HCT116 (cell line): ENCODE results near the gene NSMCE4A. TPM values are rescaled to one million over a fixed set of nuclear protein-coding genes. Genes with fewer than 3 reads are reported as not detected.
A peak's percentile ranks its signal among the peaks of the same experiment; 100 is the strongest.
"Not testable (repeated sequence)": the region's sequence is repeated elsewhere in the genome, so short reads cannot be mapped to it uniquely, and the experiment has no call there.

Experiments used
- ATAC-seq: fragments of 200-7000 bp; cut with Tn5 transposase; 2 replicates; pipeline ENCODE4 v1.9.1; 2020; ENCODE audit warnings: mild to moderate bottlenecking, moderate library complexity
- BruUV-seq: library from RNA; stranded (reverse); fragments of 400-500 nt; replicated peaks from 2 replicates; lab custom pipeline; 2021; lab: Mats Ljungman, UMichigan
- CTCF ChIA-PET: fragments of 300-600 bp; sonication (Branson Sonifier 250); formaldehyde crosslinking; loops from one replicate; lab custom pipeline; 2021; ENCODE audit warnings: antibody characterized with exemption; lab: Charles Lee
- POLR2A ChIA-PET: fragments of 300-600, 350-600 bp; sonication (Branson Sonifier 250); formaldehyde crosslinking; loops from one replicate; lab custom pipeline; 2021; ENCODE audit warnings: antibody characterized with exemption; lab: Charles Lee
- RAD21 ChIA-PET, 2 experiments: fragments of 300-600 bp; sonication (Branson Sonifier 250); formaldehyde crosslinking; loops; one replicate each; lab custom pipeline; 2023; ENCODE audit warnings: low total read pairs in 2 of 2; ENCODE audit not compliant: uncharacterized antibody in 2 of 2, unreplicated experiment in 2 of 2, low non-redundant PET in 1 of 2; lab: Charles Lee
- DNase-seq: peaks from one replicate; pipeline ENCODE4 v3.0.0-alpha.2; 2010; ENCODE audit warnings: low read depth, low spot score
- H2AFZ ChIP-seq: fragments of 200-600 bp; shearing (Covaris generic), sonication (generic); 2 replicates; pipeline ENCODE4 v1.6.1; 2017; ENCODE audit warnings: low read depth, mixed run types, mixed read lengths, antibody characterized with exemption, low read length; ENCODE audit not compliant: poor library complexity, severe bottlenecking
- H3K27ac ChIP-seq: 2 replicates; pipeline ENCODE4 v1.5.1; 2012; ENCODE audit warnings: low read depth, low read length
- H3K27me3 ChIP-seq: fragments of 200-600 bp; sonication (generic); 2 replicates; pipeline ENCODE4 v1.6.1; 2016; ENCODE audit warnings: mixed run types, low read length, mixed read lengths; ENCODE audit not compliant: insufficient read depth
- H3K36me3 ChIP-seq, 2 experiments: fragments of 200-500 bp in 1 of 2; fragments of 200-600 bp in 1 of 2; sonication (Bioruptor generic) in 1 of 2; sonication (generic) in 1 of 2; 2 replicates each; pipeline versions ENCODE4 v1.5.1 to v1.6.1; 2014 to 2016; ENCODE audit warnings: low read length in 2 of 2, inconsistent platforms in 1 of 2, mixed read lengths in 1 of 2, mixed run types in 1 of 2; ENCODE audit not compliant: insufficient read depth in 2 of 2, control insufficient read depth in 1 of 2
- H3K4me1 ChIP-seq, 2 experiments: fragments of 200-600 bp in 1 of 2; sonication (generic) in 1 of 2; 2 replicates each; pipeline versions ENCODE4 v1.5.1 to v1.6.1; 2012 to 2017; ENCODE audit warnings: low read length in 2 of 2, inconsistent platforms in 1 of 2, mild to moderate bottlenecking in 1 of 2, mixed read lengths in 1 of 2, mixed run types in 1 of 2, moderate library complexity in 1 of 2; ENCODE audit not compliant: insufficient read depth in 2 of 2, control insufficient read depth in 1 of 2
- H3K4me2 ChIP-seq: fragments of 200-600 bp; sonication (generic); 2 replicates; pipeline ENCODE4 v1.6.1; 2017; ENCODE audit warnings: mixed run types, low read length, mixed read lengths
- H3K4me3 ChIP-seq, 2 experiments: fragments of 200-600 bp in 1 of 2; sonication (generic) in 1 of 2; replicated peaks in 1 of 2; 2 replicates each; pipeline ENCODE4 v1.5.1; 2011 to 2016; ENCODE audit warnings: low read length in 2 of 2, control low read depth in 1 of 2, low read depth in 1 of 2, mild to moderate bottlenecking in 1 of 2, mixed read lengths in 1 of 2, mixed run types in 1 of 2
- H3K79me2 ChIP-seq: fragments of 200-600 bp; sonication (generic); 2 replicates; pipeline ENCODE4 v1.6.1; 2017; ENCODE audit warnings: mild to moderate bottlenecking, mixed run types, low read length, moderate library complexity, mixed read lengths; ENCODE audit not compliant: insufficient read depth
- H3K9ac ChIP-seq: fragments of 200-600 bp; sonication (generic); 2 replicates; pipeline ENCODE4 v1.6.1; 2016; ENCODE audit warnings: low read length, mixed read lengths
- H3K9me2 ChIP-seq: fragments of 200-600 bp; sonication (generic), shearing (Covaris generic); 2 replicates; pipeline ENCODE4 v1.6.1; 2017; ENCODE audit warnings: mixed run types, mild to moderate bottlenecking, moderate library complexity; ENCODE audit not compliant: insufficient read depth
- H3K9me3 ChIP-seq, 2 experiments: fragments of 200-500 bp in 1 of 2; fragments of 200-600 bp in 1 of 2; sonication (Bioruptor generic) in 1 of 2; sonication (generic) in 1 of 2; 2 replicates each; pipeline ENCODE4 v1.6.1; 2014 to 2017; ENCODE audit warnings: low read length in 2 of 2, mixed read lengths in 2 of 2, inconsistent platforms in 1 of 2, low read depth in 1 of 2, mild to moderate bottlenecking in 1 of 2, mixed run types in 1 of 2, moderate library complexity in 1 of 2; ENCODE audit not compliant: control insufficient read depth in 1 of 2, insufficient read depth in 1 of 2
- H4K20me1 ChIP-seq: fragments of 200-600 bp; sonication (generic), shearing (Covaris generic); 2 replicates; pipeline ENCODE4 v1.6.1; 2017; ENCODE audit warnings: mixed run types, mild to moderate bottlenecking, moderate library complexity; ENCODE audit not compliant: insufficient read depth
- ZFX ChIP-seq: fragments of 450-650 bp; IDR thresholded peaks from 2 replicates; pipeline ENCODE4 v1.6.1; 2017
- intact Hi-C: fragments of 100-400 bp; cut with micrococcal nuclease; formaldehyde crosslinking; loops from 2 replicates; pipeline ENCODE4 v1.10.0; 2022
- total RNA-seq: library from RNA; stranded (reverse); gene quantifications from one replicate; pipeline ENCODE4 v1.2.1, GENCODE V29; 2021; ENCODE audit not compliant: unreplicated experiment

The NSMCE4A gene
- total RNA-seq, 1 experiment from 2014 or later = 70.6 TPM

DNA sequence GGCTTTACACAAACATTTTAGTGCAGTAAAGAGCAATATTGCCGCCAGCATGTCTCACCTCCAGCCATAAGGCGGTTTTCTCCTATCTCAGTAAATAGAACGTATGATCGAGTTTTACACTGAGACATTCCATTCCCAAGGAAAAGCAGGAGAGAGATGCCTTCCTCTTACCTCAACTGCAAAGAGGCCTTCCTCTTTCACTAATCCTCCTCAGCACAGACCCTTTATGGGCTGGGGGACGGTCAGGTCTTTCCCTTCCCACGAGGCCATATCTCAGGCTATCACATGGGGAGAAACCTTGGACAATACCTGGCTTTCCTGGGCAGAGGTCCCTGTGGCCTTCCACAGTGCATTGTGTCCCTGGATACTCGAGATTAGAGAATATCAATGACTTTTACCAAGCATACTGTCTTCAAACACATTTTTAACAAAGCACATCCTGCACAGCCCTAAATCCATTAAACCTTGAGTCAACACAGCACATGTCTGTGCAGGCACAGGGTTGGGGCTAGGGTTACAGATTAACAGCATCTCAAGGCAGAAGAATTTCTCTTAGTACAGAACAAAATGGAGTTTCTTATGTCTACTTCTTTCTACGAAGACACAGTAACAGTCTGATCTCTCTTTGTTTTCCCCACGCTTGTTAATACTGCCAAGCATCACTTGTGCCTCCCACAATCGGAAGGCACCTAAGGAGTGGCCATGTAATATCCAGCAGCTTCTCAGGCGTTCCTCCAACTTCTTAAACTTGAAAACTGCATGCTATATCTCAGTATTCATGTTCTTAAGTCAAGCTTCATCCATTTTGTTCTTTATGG lies 44.5 kb downstream of the NSMCE4A start:
- H3K9me3 ChIP-seq, H3K4me2 ChIP-seq, RAD21 ChIA-PET, ATAC-seq, H3K36me3 ChIP-seq, DNase-seq, intact Hi-C loops, H3K27me3 ChIP-seq, H2AFZ ChIP-seq, POLR2A ChIA-PET, H3K27ac ChIP-seq, H4K20me1 ChIP-seq, H3K9me2 ChIP-seq, BruUV-seq, H3K9ac ChIP-seq, CTCF ChIA-PET: not testable (repeated sequence)
- peaks cover 22% of the 10 kb centered on the region for H3K79me2 ChIP-seq
- H3K4me1 ChIP-seq = peaks cover 10 to 17% of the 10 kb centered on the region in 2 experiments; a peak in 3 of 4 replicates
- TF ChIP-seq ZFX = 0 out of 2 replicates have a peak, but pooled peaks have one; percentile 3
- TF ChIP-seq, all 23 proteins: peak for 1; not testable (repeated sequence) for 22
- not testable (repeated sequence) for H3K4me3 ChIP-seq

DNA sequence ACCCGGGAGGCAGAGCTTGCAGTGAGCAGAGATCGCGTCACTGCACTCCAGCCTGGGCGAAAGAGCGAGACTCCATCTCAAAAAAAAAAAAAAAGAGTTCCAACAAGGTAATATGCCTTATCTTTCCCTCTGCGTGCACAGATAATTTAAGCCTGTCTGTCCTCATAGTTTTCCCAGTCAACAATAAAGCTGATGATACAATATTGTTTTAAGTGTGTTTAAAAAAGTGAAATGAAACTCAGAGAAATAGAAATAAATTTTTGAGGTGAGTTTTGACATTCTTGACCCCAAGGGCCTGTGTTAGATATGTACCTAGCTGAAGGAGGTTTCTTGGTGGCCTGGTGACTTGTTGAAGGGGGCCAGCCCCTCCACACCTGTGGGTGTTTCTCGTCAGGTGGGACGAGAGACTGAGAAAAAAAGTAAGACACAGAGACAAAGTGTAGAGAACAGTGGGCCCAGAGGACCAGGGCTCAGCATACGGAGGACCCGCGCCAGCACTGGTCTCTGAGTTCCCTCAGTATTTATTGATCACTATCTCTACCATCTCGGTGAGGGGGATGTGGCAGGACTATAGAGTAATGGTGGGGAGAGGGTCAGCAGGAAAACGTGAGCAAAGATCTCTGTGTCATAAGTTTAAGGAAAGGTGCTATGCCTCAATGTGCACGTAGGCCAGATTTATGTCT lies 45.3 kb downstream of the NSMCE4A start:
- Histone ChIP-seq H3K4me1 (peaks cover 10 to 17% of the 10 kb centered on the region in 2 experiments; a peak in 3 of 4 replicates), H3K79me2 (peaks cover 29% of the 10 kb centered on the region)
- H2AFZ ChIP-seq, DNase-seq, POLR2A ChIA-PET, ATAC-seq, BruUV-seq, H3K27ac ChIP-seq, H3K27me3 ChIP-seq, H3K4me3 ChIP-seq, H4K20me1 ChIP-seq, H3K9ac ChIP-seq, H3K9me3 ChIP-seq, H3K4me2 ChIP-seq, H3K9me2 ChIP-seq, CTCF ChIA-PET, H3K36me3 ChIP-seq: not testable (repeated sequence)
- RAD21 ChIA-PET = interaction anchor here in 1 of 2 experiments (0.6 kb wide), 1 partner anchor 43 kb away, joined by 3 read pairs; no protein-coding TSS in a partner anchor
- intact Hi-C loops = loop anchor here (2.0 to 10.0 kb wide), 5 partner anchors 45 to 605 kb away; partner anchors contain the start of gene NSMCE4A
